GM11168 (cell line): ENCODE measurements around the gene PLTP.
"Not testable (repeated sequence)": the region's sequence is repeated elsewhere in the genome, so short reads cannot be mapped to it uniquely, and the experiment has no call there.

ENCODE experiments used
- in situ Hi-C: fragments of 300-500 bp; cut with MboI; formaldehyde crosslinking; loops from one replicate; pipeline ENCODE4 v1.12.0; 2022; ENCODE audit warnings: low sequenced_read_pairs; ENCODE audit not compliant: unreplicated experiment

The PLTP gene

DNA sequence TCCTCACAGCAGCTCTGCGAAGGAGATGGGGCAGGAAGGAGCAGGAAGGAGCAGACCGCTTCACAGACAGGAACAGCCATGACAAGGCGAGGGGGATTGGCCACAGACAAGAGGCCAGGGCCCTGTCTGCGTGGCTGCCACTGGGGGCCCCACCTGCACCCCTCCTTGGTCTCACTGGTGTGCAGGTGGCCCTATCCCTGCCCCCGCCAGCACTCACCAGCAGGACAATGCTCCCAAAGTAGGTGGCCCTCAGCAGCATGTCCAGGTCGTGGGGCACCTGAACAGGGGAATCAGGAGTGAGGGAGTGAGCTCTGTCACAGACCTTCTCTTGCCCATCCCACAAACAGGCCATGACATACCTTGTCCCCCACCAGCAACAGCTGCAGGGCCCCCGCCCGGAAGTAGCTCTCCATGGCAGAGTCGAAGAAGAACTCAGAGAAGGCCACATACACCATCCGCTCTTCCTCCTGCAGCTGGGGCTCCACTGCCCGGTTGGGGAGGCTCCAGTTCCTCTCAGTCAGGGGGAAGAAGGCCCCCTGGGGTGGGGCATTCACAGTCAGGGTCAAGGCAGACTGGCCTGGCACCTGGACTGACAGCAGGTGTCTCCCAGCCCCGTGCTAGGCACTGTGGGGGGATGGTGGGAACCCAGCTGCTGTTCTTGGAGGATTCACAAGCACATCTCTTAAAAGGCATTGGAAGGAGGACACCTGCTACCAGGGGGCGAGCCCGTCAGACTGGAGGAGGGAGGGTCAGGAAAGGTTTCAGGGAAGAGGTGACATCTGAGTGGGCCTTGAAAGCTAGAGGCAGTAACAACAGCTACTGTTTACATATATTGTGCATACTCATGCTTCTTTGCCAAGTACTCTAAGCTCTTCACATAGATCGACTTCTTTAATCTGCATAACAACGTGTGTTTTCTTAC lies 7.1 kb downstream of the PLTP start:
- in situ Hi-C loops = no loop called here

- in situ Hi-C loops = no loop called here
Observed at GRCh38 chr20:45902199-45902701, 9.7 kb downstream of the PLTP start.

GRCh38 chr20:45901332-45901731 lies 10.6 kb downstream of the PLTP start:
- in situ Hi-C loops = not testable (repeated sequence)

DNA sequence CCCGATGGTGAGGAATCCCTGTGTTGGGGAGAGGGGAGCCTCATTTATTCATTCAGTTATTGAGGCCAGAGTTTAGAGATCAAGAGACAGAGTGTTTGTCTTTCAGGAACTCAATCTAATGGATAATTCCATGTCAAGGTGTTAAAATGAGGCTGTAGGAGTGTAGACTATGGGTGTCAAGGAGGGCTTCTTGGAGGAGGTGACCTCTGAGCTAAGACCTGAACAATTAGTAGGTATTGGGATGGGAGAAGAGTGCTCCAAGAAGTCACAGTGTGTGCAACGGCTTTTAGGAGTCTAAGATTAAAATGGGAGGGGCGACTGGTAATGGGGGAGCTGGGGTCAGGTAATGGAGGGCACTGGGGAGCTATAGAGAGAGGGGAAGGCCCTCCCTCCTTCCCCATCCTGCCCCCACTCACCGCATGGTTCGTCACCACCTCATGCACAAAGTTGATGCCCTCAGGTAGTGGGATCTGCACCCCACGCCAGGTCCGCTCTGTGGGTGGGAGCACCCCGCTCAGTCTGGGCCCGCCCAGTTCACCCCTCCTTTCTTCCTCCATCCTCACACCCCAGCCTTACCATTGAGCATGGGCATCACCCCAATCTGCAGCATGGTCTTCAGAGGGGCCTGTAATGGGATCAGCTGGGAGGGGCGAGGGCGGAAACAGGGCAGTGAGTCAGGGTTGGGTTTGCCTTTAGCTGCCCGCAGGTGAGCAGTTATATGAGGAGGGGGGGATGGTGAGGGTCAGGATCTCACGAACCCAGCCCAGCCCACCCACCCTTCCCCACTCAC lies 12.7 kb downstream of the PLTP start:
- in situ Hi-C loops = no loop called here

DNA sequence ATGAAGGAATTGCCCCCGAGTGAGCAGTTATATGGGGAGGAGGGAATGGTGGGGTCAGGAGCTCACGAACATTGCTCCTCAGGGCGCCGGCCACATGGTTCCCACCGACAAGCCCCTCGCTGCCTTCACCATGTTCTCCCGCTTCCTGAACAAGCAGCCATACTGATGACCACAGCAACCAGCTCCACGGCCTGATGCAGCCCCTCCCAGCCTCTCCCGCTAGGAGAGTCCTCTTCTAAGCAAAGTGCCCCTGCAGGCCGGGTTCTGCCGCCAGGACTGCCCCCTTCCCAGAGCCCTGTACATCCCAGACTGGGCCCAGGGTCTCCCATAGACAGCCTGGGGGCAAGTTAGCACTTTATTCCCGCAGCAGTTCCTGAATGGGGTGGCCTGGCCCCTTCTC lies 13.7 kb downstream of the PLTP start:
- in situ Hi-C loops = no loop called here

GRCh38 chr20:45897692-45898091 lies 14.3 kb downstream of the PLTP start:
- in situ Hi-C loops = no loop called here

DNA sequence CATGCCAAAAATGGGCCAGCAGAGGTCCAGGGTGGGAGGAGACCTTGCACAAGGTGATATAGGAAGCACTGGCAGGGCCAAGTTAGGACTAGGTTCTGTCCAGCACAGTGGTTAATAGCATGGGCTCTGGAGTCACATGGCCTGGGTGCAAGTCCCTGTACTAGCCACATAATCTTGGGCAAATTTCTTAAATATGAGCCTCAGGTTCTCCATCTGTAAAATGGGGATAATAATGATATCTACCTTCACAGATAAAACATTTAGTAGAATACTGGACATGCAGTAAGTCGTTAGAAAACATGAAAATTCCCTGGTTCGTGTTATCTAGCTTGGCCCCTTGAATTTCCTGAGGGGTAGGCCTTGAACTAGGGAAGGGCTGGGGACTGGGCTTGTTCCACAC lies 14.7 kb downstream of the PLTP start:
- in situ Hi-C loops = no loop called here

DNA sequence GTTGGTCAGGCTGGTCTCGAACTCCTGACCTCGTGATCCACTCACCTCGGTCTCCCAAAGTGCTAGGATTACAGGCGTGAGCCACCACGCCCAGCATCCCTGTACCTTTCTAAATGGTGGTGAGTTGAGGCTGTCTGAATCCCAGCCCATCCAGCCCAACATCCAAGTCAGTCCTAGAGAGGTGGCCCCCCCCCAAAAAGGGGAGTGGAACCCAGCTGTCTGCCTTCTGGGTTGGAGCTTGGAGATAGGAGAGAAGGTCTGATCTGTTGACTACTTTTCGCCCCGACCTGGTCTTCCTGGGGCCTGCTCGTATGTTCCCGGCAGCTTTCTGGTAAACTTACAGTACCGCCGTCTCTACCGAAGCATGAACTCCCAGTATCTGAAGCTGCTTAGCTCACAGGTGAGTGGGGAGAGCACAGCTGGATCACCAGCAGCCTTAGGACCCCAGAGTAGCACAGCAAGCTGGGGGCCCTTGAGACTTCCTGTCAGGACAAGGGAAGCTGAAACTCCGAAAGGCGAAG lies 15.3 kb downstream of the PLTP start:
- in situ Hi-C loops = no loop called here

DNA sequence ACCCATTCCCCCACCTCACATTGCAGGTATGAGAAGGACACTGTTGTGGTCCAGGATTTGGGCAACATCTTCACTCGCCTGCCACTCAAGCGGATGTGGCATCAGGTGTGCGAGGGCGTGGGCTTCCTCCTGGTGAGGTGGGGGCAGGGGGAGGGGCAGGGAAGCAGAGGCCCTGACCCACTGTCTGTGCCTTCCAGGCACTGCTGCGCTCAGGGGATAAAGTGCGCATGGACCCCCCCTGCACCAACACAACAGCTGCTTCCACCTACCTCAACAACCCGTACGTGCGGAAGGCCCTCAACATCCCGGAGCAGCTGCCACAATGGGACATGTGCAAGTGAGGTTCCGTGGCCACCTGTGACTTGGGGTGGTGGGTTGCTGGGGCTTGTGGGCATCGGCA lies 17.2 kb downstream of the PLTP start:
- in situ Hi-C loops = no loop called here

- in situ Hi-C loops = no loop called here
Observed at GRCh38 chr20:45893831-45894230, 18.1 kb downstream of the PLTP start.

- in situ Hi-C loops = no loop called here
Observed at GRCh38 chr20:45892828-45893500, 19.0 kb downstream of the PLTP start.

GRCh38 chr20:45892049-45892825 lies 19.7 kb downstream of the PLTP start:
- in situ Hi-C loops = no loop called here

- in situ Hi-C loops = no loop called here
Observed at GRCh38 chr20:45890985-45891983, 20.7 kb downstream of the PLTP start, which contains the start of the genes CTSA and NEURL2. CTSA (plus strand) TSS chr20:45891335; CDS start chr20:45891569, 234 bp downstream. NEURL2 (minus strand) TSS chr20:45891208; CDS start chr20:45890991, 217 bp downstream.

DNA sequence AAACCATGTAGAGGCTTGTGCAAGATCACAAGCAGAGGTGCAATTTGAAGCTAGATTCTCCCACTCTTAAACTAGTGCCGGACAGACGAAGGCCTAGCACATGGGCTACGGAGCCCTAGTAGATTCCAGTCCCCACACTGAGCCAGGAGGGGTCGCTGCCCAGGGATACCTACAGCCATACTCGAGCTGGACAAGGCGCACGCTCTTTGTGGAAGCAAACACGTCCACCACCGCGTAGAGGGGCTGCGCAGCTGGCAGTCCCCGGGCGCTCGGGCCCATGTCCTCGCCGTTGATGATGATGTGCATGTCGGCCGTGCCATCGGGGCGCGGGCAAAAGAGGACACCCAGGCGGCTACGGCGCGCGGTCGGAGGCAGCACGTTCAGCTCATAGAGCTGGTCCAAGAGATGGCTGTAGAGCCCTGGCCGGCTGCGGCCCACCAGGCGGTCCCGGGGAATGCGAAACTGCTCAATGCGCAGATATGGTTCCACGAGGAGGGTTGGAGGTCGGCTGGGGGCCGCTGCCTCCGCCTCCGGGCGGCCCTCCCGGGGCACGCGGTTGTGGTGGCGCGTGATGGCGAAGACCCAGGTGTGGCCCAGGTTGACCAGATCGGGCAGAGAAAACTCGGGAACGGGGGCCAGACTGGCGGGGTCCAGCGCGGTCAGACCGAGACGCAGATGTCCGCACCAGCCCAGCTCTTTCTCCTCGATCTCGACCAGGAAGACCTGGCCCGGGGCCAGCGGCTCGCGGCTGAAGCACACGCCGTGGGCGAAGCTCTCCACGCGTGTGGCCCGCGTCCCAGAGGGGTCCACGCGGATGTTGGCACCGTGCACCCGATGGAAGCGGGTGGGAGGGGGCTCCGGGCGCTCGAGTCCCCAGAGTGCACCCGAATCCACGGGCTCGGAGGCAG lies 21.6 kb downstream of the PLTP start:
- in situ Hi-C loops = no loop called here

DNA sequence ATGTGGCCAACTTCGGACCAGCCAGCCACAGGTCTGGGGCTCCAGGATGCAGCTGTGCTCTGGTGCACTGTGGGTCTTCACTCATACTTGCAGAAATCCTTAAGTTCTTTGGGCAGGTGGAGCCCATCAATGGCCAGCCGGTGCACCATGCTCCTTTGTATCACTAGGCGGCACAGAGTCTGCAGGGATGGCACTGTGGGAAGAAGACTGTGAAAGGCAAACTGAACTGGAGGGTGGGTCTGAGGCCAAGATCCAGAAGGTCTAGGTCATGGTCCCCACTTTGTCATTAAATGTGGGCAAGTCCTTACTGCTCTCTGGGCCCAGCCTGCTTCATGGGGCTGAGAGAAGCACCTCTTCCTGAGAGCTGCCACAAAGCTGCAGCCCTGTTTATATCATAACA lies 23.3 kb downstream of the PLTP start:
- in situ Hi-C loops = no loop called here

DNA sequence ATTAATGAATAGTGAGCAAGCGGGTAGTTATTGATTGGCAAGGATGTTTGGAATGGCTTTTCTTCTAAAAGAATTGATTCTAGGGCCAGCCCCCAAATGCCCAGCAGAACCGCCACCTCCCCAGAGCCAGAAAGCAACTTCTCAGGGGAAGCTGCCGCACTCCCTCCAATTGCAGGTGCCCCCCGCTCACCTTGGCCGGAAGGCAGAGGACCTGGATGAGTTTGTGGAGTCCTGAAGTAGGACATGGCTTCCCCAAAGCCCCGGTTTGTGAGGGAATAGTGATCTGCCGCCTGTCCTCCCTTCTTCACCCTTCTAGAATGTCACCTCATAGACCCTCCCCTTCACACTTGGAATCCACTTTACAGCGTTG lies 24.6 kb downstream of the PLTP start, which contains the start of gene SPATA25:
SPATA25 (minus strand) TSS at position 277 of the 370 bp plus-strand sequence; CDS start at position 245, 32 bp downstream.
- in situ Hi-C loops = no loop called here
